ENCODE data around the gene GOLGA8S.
"Not testable (repeated sequence)": the region's sequence is repeated elsewhere in the genome, so short reads cannot be mapped to it uniquely, and the experiment has no call there.

Gene GOLGA8S

GRCh38 chr15:23354448-23354847, at the start of gene GOLGA8S:
Gene GOLGA8S, plus strand, starts transcription at chr15:23354748. Its CDS starts 62 bp downstream, at chr15:23354810.
- DNase-seq; in situ Hi-C loops (cut with HindIII; ENCODE audit: low pct_ligation_motif_present, low pct_unique_long_range_greater_than_20kb, low sequenced_read_pairs): not testable (repeated sequence)

DNA sequence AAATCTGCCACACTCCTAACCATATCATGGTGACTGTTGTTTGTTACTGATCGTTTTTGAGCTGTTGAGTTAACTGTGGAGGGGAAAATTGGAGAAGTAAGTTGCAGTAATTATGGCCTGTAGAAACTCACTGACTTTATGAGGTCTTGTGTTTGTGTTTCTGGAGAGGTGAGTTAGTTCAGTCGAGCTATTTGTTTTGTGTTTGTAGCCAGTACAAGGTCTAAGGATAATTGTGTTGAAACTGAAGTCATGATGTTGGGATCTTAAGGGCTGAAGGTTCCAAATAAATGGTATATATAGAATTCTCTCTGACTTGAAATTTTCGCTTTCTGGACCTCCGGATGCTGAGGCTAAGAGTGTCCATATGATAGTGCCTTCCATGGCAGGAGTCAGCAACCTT, 49.7 kb upstream of the GOLGA8S start:
- in situ Hi-C loops (cut with HindIII; ENCODE audit: low pct_ligation_motif_present, low pct_unique_long_range_greater_than_20kb, low sequenced_read_pairs); DNase-seq: not testable (repeated sequence)

GRCh38 chr15:23305921-23306320, 48.6 kb upstream of the GOLGA8S start:
- in situ Hi-C loops (cut with HindIII; ENCODE audit: low pct_ligation_motif_present, low pct_unique_long_range_greater_than_20kb, low sequenced_read_pairs); DNase-seq: not testable (repeated sequence)

DNA sequence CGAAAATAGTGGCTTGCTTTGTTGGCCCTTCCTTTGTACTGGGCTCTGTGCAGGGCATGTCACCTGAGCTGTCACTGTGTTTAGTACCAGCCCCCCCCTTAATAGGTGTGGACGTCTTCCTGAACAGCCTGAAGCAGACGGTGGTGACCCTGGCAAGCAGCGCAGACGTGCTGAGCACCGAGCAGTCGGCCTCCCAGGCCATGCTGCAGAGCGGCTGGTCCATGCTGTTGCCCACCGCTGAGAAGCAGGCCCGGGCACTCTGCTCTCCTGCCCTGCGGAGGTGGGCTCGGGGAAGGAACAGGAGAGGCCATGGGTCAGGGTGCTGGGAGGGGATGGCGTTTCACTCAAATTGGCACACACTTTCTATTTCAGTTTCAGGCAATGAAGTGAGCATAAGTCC, 43.3 kb upstream of the GOLGA8S start:
- DNase-seq; in situ Hi-C loops (cut with HindIII; ENCODE audit: low pct_ligation_motif_present, low pct_unique_long_range_greater_than_20kb, low sequenced_read_pairs): not testable (repeated sequence)

DNA sequence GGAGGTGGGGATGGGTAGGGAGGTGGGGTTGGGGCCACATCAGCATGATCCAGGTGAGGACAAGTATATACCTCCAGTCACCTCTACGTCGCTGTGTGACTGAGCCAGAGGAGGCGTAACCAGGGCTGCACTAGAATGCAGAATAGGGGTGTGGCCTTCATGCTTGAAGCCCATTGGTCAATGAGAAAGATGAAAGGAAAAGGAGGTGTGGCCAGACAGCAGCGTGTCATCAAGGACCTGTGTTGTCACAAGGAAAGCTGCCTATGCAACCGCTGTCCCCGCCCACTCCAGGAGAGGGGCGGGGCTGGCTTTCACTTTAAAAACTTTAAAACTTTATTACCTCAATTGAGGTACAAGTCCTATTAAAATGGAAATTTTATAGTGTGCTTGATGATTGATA, 20.5 kb upstream of the GOLGA8S start, which contains the start of gene GOLGA6L26:
GOLGA6L26 (minus strand) TSS at position 101 of the 400 bp plus-strand sequence; CDS start at position 40, 61 bp downstream.
- DNase-seq; in situ Hi-C loops (cut with HindIII; ENCODE audit: low pct_ligation_motif_present, low pct_unique_long_range_greater_than_20kb, low sequenced_read_pairs): not testable (repeated sequence)

DNA sequence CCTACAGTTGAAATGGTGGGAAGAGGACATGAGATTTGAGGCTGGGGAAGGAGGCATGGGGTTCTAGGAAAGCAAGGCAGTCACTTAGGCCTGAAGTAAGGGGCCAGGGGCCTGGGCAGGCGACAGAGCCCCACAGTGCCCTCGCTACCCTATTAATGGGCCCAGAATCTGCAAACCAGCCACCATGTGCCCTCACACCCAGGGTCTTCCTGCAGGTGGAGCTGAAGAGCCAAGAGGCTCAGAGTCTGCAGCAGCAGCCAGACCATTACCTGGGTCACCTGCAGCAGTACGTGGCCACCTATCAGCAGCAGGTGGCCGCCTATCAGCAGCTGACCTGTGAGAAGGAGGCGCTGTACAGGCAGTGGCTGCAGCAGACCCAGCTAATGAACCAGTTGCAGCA, 8.1 kb downstream of the GOLGA8S start:
- in situ Hi-C loops (cut with HindIII; ENCODE audit: low pct_ligation_motif_present, low pct_unique_long_range_greater_than_20kb, low sequenced_read_pairs); DNase-seq: not testable (repeated sequence)

- DNase-seq; in situ Hi-C loops (cut with HindIII; ENCODE audit: low pct_ligation_motif_present, low pct_unique_long_range_greater_than_20kb, low sequenced_read_pairs): not testable (repeated sequence)
These were observed 9.7 kb downstream of the GOLGA8S start for GRCh38 chr15:23364261-23364660.

DNA sequence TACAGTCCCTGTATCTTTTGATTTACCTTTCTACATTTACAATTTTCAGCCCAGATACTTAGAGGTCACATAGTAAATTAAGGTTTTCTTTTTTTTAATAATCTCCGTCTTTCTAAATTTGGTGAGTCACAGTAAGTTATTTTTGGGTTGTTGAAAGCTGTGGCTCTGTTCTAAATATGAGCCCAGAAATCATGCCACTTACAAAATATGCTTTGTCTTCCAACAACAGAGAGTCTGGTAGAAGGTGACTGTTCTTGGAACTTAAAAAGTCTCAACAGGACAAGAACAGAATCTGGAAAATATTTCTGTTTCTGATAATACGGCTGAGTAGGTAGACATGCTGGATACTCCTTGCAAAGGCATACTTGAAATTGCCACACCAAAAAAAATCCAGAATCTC, 16.0 kb downstream of the GOLGA8S start:
- in situ Hi-C loops (cut with HindIII; ENCODE audit: low pct_ligation_motif_present, low pct_unique_long_range_greater_than_20kb, low sequenced_read_pairs), result no loop called here
- DNase-seq, result no peak

- in situ Hi-C loops (cut with HindIII; ENCODE audit: low pct_ligation_motif_present, low pct_unique_long_range_greater_than_20kb, low sequenced_read_pairs); DNase-seq: not testable (repeated sequence)
These were observed 16.6 kb downstream of the GOLGA8S start for GRCh38 chr15:23371134-23371533.

GRCh38 chr15:23371868-23372267, 17.3 kb downstream of the GOLGA8S start:
- in situ Hi-C loops (cut with HindIII; ENCODE audit: low pct_ligation_motif_present, low pct_unique_long_range_greater_than_20kb, low sequenced_read_pairs); DNase-seq: not testable (repeated sequence)

- DNase-seq, result no peak
- in situ Hi-C loops (cut with HindIII; ENCODE audit: low pct_ligation_motif_present, low pct_unique_long_range_greater_than_20kb, low sequenced_read_pairs), result no loop called here
These were observed 17.7 kb downstream of the GOLGA8S start for GRCh38 chr15:23372284-23372683.

GRCh38 chr15:23372891-23373600, 18.5 kb downstream of the GOLGA8S start:
- in situ Hi-C loops (cut with HindIII; ENCODE audit: low pct_ligation_motif_present, low pct_unique_long_range_greater_than_20kb, low sequenced_read_pairs); DNase-seq: not testable (repeated sequence)

GRCh38 chr15:23374226-23374625, 19.7 kb downstream of the GOLGA8S start:
- in situ Hi-C loops (cut with HindIII; ENCODE audit: low pct_ligation_motif_present, low pct_unique_long_range_greater_than_20kb, low sequenced_read_pairs); DNase-seq: not testable (repeated sequence)

DNA sequence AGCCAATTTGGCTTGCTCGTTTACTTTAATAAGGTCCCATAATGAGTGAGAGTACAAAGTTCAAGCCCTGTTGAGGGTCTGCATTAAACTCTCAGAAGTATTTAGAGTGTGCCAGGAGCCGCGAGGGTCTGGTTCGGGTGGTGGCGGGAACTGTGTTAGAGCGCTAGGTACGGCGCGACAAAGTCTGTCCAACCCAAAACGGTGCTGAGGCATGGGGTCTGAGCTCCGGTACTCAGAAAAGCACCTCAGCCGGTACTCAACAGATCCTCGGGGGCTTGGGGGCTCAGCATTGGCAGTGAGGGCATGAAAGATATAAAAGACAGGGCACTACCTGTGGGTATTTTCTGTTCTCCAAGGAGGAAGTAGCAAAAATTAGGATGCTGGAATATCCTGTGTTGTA, 24.4 kb downstream of the GOLGA8S start:
- in situ Hi-C loops (cut with HindIII; ENCODE audit: low pct_ligation_motif_present, low pct_unique_long_range_greater_than_20kb, low sequenced_read_pairs); DNase-seq: not testable (repeated sequence)

DNA sequence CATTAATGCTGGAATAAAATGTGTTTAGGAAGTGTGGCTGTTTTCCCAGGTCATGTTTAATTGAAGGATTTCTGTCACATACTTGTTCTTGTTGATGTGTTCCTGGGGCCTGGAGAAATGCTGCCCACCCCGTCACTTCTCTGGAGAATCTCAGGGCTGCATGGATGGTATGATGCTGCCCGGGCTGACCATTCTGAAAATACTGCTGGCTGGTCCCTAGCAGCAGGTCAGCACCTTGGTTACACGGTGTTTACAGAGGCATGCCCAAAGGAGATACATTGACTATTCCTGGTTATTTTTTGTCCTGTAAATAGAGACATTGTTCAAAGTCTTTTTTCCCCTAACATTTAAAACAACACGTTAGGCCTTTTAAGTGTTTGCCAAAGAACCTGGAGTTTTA, 26.2 kb downstream of the GOLGA8S start:
- in situ Hi-C loops (cut with HindIII; ENCODE audit: low pct_ligation_motif_present, low pct_unique_long_range_greater_than_20kb, low sequenced_read_pairs); DNase-seq: not testable (repeated sequence)

GRCh38 chr15:23381192-23381591, 26.6 kb downstream of the GOLGA8S start:
- in situ Hi-C loops (cut with HindIII; ENCODE audit: low pct_ligation_motif_present, low pct_unique_long_range_greater_than_20kb, low sequenced_read_pairs), result not testable (repeated sequence)

DNA sequence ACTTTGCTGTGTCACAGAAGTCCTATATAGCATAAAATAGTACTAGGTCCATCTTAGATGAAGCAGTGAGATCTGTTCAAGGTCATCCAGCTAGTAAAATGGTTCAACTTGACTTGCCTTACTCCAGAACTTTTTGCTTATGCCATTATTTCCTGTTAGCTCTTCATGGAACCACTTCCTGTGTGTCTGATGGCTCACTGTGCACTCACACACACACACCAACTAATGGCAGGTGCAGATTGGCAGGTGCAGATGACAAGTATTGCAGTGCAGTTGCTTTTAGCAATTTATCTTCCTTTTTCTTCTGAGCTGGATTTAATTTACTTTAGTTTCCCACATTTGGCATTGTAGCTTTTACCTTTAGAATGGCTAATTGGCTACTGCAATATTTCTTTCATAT, 29.8 kb downstream of the GOLGA8S start:
- in situ Hi-C loops (cut with HindIII; ENCODE audit: low pct_ligation_motif_present, low pct_unique_long_range_greater_than_20kb, low sequenced_read_pairs), result no loop called here
- DNase-seq, result no peak

More at GRCh38 chr15:23381192-23381591, 26.6 kb downstream of the GOLGA8S start:
- DNase-seq, result not testable (repeated sequence)

GRCh38 chr15:23385886-23386430, 31.4 kb downstream of the GOLGA8S start:
- in situ Hi-C loops (cut with HindIII; ENCODE audit: low pct_ligation_motif_present, low pct_unique_long_range_greater_than_20kb, low sequenced_read_pairs), result no loop called here
- no peak for DNase-seq

DNA sequence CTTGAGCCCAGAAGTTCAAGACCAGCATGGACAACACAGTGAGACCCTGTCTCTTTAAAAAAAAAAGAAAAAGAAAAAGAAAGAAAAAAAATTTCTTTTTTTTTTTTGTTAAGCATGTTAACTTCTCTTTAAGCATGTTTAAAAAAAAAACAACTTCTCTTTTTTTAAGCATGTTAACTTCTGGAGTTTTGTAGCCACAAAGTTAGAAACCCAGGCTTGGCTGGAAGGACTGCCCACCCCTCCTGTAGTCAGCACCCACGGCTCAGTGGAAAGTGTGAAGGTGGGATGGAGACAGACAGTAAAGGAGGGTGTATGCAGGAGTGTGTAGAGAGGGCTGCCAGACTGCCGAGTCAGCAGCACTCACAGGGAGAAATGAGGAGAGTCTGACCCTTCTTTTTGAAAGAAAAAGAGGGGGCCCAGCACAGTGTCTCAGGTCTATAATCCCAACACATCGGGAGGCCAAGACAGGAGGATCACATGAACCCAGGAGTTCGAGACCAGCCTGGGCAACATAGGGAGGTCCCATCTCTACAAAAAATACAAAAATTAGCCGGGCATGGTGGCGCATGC, 33.2 kb downstream of the GOLGA8S start:
- in situ Hi-C loops (cut with HindIII; ENCODE audit: low pct_ligation_motif_present, low pct_unique_long_range_greater_than_20kb, low sequenced_read_pairs), result no loop called here
- no peak for DNase-seq

Data from ACHN (cell line).